ENCODE data around the gene ANO1.

ANO1 gene

DNA sequence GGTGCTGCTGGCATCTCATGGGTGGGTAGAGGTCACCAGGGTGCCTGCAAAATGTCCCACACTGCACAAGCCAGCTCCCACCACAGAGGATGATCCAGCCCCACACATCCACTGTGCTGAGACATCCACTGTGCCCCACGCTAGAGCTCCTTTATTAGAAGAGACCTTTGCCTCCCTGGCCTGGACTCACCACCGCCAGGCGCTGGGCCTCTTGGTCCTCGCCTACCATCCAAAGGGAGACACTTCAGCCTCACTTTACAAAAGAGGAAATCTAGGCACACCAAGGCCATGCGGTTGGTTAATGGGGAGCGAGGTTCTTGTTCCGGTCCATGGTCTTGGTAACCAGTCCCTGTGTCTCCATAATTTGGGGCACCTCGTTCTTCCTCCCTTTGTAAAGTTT, 3.4 kb upstream of the ANO1 start:
- DNase-seq: no peak

DNA sequence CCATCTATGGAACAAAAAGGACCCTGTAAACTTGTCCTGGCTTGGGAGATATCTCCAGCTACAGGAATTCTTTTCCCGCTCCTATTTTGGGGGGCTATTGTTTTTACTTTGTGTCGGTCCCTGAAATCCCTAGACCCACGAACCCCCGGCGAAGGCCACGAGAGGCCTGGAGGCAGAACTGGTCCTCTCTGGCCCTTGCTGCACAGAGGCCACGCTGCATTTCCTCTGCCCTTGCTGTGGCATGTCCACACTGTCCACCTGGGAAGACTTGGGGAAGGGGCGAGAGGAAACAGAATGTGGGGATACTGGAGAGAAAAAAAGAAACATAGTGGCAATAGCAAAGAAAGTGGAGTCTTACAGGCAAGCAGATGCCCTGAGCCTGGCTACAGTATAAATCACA, 2.3 kb upstream of the ANO1 start:
- DNase-seq: no peak

DNA sequence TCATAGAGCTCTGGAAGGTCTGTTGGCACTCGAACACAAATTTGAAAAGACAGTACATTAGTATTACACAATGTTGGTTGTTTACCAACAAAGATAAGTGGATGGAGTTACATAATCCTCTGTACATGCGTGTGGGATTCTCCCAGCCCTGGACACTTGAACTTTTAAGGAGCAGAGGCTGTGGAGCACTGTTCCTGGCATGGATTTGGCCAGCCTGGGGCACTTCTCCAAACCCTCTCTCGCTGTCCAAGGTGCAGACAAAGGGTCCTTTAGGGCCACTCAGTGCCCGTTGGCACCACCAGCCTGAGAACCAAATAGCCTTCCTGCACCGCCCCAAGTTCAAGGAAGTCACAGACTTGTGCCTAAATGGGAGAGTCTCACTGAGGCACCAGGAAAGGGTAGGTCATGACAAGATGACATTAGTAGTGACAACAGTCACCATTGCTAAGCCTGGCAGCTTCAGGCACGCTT, 1.6 kb upstream of the ANO1 start:
- DNase-seq: no peak

DNA sequence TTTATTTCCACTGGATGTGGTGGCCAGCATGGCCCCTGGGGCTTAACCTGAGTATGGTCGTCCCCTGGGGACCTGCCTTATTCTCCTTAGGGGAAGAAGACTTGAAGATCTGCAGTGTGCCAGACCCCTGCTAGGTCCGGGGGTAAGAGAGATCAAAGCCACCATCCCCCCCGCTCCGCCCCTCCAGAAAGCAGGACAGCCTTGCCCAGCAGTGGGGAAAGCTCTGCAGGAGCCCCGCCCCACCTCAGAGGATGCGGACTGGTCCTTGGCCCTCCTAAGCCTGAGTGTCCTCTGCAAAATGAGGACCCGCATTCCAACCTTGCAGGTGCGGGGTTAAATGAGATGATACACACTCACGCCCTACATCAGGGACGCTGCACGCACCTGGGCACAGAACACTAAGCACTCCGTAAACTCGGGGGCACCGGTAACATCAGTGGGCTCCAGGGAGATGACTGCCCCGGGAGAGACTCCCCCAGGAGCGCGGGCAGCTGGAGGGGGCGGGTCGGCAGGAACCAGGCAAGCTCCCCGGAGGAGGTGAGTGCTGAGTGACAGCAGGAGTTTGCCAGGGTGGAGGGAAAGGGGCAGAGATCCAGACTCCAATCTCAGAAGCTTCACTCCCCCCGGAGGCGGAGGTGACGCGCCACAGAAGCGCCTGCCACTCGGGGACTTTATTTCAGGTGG, 564 bp upstream of the ANO1 start:
- DNase-seq: no peak

DNA sequence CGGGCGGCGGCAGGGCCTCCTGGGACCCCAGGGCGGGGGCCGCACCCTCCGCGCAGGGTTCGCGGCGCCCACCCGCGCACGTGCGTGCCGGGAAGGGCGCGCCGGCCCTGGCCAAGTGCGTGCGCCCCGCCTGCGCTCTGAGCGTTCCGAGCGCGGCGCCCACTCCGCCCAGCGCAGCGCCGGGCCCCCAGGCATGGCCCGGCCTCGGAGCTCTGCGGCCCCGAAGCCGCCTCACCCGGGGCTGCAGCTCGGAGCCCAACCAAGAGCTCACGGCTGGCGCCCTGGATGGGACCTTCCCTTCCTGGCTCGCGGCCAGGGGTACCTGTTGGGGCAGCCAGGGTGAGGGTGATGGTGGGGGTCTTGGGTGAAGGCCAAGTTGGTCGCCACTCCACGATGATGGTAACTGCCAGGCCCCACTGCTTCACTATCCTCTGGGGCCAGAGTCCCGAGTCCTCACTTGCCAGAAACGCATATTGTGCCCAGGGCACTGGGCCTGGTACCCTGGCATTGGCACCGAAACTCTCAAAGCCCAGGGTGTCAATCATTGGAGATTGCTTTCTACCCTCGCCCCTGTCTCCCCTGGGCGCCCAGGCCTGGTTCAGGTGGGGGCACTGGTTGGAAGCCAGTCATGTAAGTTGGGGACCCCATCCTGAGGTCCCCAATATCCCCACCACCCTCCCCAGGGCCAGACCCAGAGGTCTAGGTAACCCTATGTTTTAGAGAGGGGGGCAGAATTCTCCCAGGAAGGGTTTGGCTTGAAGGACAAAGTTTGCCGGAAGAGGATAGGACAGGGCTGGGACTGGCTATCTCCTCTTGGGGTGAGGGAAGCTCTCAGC, 882 bp downstream of the ANO1 start:
- no peak for DNase-seq

DNA sequence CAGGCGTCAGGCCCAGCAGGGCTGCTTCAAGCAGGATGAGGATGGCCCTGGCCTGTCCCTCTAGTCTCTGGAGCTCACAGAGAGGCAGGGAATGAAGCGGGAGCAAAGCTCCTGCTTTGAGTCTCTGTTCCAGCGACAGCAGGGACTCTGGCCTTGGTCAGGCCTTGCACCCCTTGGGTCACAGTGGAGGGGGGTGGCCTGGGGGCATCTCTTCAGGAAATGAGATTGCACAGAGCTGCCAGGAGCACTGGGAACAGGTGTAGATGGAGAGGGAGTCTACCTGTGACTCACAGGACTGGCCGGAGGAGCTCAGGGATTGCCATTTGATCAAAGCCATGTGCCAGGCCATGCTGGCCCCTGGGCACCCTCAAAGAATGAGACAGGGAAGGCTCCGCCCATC, 1.6 kb downstream of the ANO1 start:
- no peak for DNase-seq

DNA sequence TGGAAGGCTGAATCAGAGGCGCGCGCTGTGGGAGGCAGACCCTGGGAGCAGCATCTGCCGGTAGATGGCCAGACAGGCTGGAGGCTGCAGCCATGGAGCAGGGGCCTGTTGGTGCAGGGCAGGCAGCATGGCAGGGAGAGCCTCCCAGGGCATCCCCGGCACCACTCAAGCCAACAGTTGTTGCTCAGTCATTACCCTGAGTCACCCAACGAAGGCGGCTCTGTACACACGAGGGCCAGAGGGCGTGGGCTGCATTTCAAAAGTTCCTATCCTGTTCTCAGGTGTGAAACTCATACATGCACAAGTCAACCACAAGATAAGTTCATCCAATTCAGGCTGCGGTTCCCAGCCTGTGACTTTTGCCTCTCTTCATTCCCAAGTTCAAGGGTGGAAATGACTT, 2.6 kb downstream of the ANO1 start:
- DNase-seq: no peak

DNA sequence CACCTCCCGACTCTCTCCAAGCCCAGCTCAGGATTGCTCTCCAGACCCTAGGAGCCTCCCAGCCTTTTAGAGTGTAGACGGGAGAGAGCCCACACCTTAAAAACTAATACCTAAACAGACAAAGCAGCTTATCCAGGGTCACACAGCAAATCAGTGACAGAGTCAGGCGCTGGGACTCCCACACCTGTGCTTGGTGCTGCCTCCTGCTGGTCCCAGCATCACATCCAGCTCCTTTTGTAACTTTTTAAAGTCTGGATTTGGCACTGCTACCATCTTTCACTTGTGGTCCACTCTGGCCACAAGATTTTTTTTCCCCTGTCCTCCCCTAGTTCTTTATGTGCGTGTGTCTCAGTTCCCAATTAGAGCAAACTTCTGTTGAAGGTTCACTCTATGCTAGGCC, 4.7 kb downstream of the ANO1 start:
- no peak for DNase-seq

DNA sequence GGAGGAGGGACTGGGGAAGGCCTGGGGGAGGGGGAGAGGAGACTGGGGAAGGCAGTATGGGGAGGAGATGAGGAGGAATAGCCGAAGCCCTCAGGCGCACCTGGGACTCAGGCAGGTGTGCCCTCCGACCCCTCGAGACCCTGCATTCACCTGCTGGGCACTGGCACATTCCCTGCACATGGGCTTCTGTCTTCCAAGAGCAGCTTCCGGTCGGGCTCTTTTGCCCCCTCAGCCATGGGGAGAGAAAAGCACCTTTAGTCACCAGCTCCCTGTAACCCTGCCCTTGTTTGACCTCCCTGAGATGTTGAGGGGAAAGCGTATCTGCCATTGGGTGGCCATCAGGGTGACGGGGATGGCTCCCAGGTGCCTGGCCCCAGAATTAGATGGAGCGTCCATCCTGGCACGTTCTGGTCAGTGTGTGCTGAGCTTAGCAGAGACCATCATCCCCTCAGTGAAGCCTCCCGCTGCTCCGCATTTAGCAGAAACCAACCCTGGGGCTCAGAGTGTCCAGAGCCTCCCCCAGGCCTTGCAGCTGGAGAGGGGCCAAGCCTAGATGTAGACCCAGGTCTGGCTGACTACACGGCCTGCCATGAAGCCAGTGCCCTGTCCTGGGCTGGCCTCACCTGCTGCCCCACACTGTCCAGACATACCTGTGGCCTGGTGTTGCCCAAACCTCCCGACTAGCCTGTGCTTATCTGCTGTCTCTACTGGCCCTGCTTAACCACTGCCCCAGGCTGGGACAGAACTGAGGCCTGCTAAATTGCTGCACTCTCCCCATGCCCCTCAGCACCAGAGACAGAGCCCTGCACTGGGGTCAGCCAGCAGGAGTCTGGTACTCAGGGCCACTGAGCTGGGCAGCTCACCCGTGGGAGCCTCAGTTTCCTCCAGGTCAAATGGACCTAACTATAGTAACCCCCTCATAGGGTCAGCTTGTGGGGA, 6.2 kb downstream of the ANO1 start:
- DNase-seq: no peak

DNA sequence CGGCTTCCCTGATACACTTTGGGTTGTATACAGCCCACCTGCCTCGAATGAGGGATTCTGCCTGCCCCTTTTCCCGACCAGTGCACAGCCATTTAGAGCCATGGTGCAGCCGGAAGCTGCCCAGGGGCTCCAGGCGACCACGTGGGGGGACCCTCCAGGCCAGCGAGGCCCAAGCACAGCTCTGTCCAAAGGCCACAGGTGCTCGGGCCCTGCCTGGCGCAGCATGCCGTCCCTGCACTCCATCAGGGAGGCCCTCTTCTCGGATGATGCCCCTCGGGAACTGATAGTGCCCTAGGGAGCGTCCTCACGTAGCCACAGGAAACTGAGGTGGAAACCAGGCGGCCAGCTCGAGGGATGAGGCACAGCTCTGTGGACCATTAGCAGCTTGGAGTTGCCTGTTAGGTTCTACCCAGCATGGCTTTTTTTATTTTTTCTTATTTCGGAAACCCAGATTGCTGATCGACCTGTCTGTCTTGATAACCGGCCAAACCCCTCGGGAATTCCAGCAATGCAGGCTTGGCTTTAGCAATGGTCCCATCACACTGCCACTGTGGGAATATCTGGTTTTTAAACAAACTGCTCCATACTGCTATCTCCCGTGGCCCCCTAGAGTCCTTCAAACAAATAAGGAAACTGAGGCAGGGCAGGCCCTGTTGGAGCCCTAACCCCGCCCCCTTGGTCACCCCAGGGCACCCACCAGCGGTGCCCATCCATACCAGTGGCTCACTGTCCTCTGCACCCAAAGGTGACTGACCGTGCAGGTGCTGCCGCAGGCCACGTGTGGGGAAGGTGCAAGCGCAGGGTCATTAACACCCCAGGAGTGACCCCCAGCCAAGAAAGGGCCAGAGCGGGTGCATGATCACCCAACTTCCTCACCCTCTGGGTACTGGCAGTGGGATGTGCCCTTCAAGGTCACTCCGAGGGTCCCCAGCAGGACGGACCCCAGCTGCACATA, 8.0 kb downstream of the ANO1 start:
- DNase-seq: no peak

DNA sequence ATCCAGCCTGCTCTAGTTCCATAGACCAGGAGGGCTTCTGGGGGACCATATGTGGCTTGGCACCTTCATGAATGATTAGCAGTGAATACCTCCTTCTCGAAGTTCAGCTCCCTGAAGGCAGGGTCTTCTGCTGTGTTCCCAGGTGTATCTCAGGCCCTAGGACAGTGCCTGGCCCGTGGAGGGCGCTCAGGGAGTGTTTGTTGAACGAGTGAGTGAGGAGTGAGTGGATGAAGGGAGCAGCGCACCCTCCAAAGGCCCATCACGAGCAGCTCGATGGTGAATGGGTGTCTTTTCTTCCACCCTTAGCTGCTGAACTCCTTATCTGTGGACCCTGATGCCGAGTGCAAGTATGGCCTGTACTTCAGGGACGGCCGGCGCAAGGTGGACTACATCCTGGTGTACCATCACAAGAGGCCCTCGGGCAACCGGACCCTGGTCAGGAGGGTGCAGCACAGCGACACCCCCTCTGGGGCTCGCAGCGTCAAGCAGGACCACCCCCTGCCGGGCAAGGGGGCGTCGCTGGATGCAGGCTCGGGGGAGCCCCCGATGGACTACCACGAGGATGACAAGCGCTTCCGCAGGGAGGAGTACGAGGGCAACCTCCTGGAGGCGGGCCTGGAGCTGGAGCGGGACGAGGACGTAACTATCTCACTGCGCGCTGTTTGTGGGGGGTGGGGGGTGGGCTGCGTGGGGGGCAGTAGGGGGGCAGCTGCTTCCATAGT, 9.5 kb downstream of the ANO1 start:
- no peak for DNase-seq

DNA sequence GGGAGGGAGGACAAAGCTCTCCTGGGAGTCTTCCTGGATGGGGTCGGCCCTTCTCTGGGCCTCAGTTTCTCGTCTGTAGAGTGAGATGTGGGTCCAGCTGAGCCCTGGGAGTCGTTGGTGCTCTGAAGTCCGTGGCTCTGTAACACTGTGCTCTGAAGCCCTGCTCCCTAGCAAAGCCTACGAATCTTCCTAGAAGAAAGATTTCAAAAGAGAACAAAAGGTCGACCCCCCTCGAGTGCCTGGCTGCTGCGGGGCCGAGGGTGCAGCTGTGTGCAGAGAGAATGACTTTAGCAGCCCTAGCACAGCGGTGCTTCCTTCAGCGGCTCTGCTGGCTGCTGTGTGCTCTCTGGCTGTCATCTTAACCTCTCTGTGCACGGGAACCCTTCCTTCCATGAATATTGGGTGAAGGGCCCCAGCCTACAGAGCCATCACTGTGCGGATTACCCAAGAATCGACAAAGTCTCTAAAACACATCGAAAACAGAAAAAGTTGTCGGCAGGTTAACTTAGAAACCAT, 10.7 kb downstream of the ANO1 start:
- no peak for DNase-seq

DNA sequence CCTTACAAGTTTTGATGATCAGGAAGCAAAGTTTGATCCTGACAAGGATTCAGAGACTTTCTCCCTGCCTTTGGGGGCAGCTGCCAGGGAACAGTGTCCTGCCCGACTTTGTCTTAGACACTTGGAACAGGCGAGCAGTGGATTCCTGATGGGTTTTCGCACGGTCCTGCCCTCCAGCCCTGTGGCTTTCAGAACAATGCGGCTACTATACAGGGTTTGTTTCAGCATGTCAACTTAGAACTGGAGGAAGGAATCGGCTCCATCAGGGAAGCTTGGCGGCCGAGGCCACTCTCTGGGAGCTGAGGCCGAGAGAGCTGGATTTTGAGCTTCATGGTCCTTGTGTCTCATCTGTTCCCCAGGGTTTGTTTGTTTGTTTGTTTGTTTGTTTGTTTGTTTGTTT, 11.5 kb downstream of the ANO1 start:
- no peak for DNase-seq

DNA sequence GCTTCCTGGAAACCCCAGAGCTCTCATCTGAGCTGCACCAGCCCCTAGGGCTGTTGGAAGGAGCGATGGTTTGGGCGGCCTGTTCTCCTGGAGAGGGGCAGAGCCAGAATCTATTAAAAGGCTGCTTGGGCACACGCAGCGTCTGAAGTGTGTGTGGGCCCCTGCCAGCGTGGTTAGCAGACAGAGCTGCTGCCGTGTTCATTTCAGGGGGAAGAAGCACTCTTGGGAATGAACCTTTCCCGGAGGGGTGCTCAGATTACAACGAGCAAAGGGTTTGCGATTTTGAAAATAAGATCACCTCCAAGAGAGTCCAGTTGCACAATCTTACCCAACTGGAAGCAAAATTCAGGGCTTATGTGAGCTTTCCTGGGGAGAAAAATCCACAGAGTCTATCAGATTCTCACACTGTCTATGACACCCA, 12.9 kb downstream of the ANO1 start:
- DNase-seq: no peak

DNA sequence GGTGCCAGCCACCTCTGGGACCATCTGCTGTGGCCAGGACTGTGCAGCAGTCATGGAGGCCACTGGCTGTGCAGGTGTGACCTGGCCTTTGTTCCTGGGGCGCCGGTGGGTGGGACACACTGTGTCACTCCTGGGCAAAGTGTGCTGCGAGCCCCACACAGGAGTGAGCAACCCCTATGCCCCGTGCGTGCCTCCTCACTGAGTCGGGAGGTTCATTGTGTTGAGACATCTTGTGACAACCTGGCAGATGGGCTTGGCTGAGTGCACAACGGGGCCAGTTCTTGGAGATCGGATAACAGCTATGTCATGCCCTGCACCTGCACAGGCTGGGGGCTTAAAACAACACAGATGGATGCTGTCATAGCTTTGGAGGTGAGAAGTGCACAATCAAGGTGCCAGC, 13.5 kb downstream of the ANO1 start:
- no peak for DNase-seq

DNA sequence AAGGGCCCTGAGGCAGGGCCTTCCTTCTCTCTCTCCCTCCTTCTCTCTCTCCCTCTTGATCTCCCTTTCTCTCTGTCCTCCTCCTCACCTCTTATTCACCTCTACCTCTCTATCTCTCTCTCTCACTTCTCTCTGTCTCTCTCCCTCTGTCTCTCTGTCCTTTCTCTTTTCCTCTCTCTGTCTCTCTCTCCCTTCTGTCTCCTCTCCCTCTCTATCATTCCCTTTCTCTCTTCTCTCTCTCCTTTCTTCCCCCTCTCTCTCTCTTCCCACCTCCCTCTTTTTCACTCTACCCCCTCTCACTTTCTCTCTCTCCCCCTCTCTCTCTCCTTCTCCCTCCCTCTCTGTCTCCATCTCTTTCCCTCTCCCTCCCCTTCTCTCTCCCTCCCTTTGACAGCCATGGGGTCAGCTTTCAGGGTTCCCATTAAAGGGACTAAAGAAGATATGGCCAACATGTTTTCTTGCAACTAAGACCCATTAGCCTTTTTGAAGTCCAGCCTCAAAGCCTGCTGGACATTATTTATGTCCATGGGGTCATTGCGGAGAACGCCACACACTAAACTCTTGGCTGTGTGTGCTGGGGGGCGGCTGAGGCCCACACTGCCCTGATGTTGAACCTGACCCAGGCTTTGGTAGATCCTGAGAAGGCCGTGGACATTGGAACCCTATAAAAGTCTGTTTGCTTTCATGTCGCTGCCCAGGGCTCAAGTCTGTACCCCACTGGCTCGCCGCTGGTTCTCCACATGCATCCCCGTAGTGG, 15.0 kb downstream of the ANO1 start:
- no peak for DNase-seq

DNA sequence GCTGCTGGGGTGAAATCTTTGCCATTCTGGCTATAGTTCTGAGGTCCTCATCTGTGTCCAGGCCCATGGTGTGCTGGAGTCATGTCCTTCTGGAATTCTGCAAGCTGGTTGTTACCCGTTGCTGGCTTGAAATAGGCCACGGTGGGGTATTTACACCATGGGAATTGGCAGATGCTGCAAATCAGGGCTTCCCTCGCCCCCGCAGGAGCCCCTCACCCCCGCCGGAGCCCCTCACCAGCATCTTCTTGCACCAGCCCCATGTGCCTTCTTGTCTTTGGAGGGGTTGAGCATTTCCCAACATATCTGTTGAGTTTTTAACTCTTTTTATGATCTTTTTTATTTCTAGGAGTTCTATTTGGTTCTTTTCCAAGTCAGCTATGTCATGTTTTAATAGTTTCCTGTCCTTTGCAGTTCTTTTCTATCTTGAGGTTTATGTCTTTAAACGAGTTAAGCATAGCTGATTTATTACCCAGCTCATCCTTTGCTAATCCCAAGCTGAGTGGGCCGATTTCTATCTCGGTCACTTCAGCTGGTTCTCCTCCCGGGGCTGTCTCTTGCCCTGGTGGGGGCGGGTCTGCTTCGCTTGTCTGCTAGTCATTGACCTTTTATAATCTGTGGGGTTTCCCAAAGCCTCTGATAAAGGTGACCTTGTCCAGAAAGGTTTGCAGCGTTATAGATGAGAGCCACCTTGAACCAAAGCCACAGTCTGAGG, 17.6 kb downstream of the ANO1 start:
- DNase-seq: no peak

DNA sequence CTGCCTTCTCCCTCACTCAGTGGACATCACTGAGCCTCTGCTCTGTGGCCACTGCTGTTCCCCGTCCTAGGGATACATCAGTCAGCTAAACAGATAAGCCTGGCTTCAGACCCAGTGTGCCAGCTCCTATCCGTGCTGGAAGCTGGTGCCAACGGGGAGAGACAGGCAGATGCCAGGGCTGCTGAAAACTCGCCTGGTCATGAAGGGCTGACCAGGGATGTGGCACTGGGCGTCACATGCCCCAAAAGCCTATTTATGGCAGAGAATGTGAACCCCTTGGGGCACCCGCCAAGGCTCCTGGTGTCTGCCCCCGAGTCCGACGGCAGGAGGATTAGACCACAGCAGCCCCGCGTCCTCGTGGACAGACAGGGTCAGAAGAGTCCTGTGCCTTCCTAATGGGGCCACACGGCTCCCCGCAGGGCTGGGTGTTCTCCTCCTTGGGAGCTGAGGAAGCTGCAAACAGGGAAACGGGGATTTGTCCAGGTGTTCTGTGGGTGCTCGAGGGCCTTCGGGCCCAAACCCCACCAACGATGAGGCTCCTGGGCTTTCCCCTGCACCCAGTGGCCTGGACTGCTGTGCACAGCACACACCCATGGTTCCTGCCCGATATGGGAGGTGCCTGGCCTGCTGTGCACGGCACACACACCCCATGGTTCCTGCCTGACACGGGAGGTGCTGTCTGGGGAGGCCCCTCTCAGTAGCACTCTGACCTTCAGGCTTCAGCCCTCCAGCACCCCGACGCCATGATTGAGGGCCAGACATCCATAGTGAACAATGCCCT, 19.9 kb downstream of the ANO1 start:
- DNase-seq: no peak

DNA sequence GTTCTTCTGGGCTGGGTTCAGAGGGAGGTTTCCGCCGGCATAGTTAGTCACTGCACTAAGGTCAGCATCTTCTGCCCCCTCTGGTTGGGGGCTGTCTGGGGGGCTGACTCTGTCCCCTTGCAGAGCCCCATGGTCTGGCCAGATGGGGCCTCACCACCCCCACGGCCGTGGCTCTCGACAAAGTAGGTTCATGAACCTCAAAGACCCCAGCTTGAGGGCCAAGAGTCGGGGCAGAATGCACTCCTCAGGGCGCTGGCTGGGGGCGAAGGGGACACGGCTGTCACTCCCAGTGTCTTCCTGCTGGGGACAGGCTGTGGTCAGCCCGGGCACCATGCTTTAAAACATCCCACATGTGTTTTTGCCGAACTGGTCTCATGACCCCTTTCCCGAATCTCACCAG, 20.8 kb downstream of the ANO1 start:
- DNase-seq: no peak

Data from CD4-positive, alpha-beta T cell treated with Interleukin-1 beta for 1 hour (primary cell).